DMS153 treated with DMSO at 0.1 percent for 48 hours (cell line): ENCODE results near the gene ARHGAP44.
"Not testable (repeated sequence)": the region's sequence is repeated elsewhere in the genome, so short reads cannot be mapped to it uniquely, and the experiment has no call there.

Source experiments
- DNase-seq: peaks from one replicate; lab custom pipeline; 2025; ENCODE audit not compliant: unreplicated experiment; lab: John Stamatoyannopoulos, UW

ARHGAP44 gene

DNA sequence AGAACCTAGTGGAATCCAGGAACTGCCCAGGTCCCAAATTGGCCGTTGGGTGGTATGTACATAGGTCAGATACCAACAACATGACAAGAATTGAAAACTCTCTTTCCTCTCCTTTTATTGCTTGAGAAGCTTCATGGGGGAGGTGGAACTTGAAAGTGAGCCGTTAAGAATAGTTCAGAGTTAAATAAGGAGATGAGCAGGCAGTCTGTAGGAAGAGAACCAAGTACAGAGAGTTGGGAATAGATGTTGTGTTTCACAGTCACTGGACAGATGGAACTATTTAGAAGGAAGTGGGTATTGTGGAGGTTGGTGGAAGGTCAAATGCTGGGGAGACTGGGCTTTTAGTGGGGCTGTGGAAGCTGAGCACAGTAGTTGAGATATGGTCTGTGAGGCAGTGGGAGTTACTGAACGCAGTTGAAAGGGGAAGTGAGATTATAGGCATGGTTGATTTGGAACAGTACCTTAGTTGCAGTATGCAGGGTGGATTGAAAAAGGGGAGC is 26.4 kb downstream of the ARHGAP44 start:
- no peak for DNase-seq

DNA sequence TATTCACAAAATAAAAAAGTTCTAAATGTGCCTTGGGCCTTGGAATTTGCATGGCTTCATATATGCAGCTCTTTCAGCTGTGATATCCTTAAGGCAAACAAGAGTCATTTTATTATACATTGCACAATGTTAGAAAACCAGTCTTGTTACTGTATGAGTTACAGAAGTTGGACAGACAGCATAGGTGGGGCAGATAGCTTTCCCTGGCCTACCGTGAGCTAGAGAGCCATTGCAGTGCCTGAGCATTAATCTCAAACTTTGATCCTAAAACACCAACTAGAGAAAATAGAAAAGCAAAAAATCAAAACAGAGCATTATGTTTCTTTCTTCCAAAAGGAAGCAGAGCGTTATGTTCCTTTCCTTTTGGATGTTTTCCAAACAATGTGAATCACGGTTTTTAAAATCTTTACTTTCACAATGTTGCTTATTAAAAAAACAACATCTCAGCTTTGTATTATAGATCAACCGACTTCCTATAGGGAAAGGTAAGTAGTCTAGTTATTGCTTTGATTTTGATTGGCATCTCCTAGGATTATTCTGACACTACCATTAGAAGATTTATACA is 32.2 kb downstream of the ARHGAP44 start:
- DNase-seq, result no peak

DNA sequence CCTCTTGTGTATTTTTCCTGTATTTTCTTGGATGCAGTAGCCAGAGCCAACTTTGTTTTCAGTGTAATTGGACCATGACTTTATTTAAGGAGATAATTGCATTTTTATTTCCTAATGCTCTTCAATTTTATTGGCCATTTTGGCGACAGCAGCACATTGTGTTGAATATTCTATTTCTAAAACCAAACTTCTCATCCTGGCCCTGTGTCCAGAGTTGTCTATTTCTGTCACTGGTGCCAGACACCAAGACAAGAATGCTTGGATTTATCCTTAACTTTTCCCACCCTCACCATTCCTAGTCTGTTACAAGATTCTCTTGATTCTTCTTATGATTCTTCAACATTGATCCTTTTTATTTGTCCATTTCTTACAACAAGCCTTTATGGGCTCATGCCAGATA is 37.1 kb downstream of the ARHGAP44 start:
- DNase-seq, result no peak

GRCh38 chr17:12830777-12831247 is 41.5 kb downstream of the ARHGAP44 start:
- no peak for DNase-seq

DNA sequence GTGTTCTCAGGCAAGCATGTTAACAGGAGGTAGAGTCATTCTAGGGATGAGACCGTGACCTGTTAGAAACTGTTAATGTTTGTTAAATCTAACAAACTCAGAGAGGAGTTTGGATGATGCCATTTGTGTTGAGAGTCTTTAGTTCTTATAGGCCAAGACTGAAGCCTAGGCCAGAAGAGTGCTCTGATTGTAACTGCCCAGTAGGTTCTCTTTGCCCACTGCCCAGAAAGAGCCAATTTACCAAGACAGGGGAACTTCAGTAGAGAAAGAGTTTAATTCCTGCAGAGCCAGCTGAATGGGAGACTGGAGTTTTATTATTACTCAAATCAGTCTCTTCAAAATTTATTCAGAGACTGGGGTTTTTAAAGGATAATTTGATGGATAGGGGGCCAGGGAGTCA is 42.5 kb downstream of the ARHGAP44 start:
- DNase-seq, result no peak

DNA sequence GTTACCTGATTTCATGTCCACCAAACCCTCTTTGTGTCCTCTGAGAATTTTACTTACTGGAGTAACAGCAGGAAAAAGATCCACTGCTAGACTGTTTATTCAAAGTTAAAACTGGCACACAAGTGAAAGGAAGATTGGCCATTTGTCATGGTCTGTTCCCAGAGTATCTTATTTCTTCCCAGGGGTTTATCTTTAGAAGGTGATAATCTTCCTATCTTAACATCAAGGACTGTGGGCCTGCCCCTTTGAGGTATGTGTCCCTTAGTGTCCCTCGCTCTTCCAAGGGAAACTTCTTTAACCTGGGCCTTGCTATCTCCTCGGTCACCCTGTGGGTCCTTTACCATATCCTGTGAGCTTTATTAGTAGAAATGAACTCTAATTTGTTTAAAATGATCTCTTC is 49.7 kb downstream of the ARHGAP44 start:
- DNase-seq, result no peak

GRCh38 chr17:12842936-12843335 is 53.6 kb downstream of the ARHGAP44 start:
- no peak for DNase-seq

DNA sequence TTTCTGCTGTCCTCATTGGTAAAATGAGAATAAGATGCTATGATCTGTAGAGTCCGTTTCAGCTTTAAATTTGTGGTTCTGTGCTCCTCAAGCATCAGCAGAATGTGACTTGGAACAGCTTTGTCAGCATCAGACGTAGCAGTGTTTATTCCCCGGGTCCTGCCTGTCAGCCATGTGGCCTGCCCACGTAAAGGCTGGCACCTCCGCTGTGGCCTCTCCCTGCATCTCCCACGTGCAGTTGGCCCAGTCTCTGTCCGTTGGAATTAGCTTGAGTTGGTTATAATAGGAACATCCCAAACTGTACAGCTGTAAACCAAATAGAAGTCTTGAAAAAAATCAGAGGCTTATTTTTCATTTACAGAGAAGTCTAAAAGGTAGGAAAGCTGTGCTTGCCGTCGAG is 61.7 kb downstream of the ARHGAP44 start:
- no peak for DNase-seq

- DNase-seq, result no peak
Measured at GRCh38 chr17:12851901-12852435, 62.7 kb downstream of the ARHGAP44 start.

- DNase-seq, result no peak
Measured at GRCh38 chr17:12853921-12854320, 64.6 kb downstream of the ARHGAP44 start.

- DNase-seq, result no peak
Measured at GRCh38 chr17:12856416-12856815, 67.1 kb downstream of the ARHGAP44 start.

- DNase-seq, result no peak
Measured at GRCh38 chr17:12857592-12857991, 68.3 kb downstream of the ARHGAP44 start.

DNA sequence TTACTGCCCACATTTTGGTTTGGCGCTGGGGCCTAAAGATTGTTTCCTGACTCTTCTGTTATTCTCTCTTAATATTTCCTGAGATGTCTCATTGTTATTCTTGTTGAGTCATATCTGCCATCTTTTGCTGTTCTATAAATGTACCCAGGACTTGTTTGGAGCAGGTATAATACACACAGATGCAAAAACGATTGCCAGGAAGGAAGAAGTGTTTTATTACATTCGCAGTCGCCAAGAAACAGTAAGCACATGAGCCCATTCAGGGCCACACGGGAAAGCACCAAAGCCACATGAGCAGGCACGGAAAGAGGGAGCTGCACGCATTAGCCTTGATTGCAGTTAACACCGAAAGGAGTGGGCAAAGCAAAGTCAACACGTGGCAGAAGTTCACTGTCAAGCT is 70.2 kb downstream of the ARHGAP44 start:
- DNase-seq, result no peak

DNA sequence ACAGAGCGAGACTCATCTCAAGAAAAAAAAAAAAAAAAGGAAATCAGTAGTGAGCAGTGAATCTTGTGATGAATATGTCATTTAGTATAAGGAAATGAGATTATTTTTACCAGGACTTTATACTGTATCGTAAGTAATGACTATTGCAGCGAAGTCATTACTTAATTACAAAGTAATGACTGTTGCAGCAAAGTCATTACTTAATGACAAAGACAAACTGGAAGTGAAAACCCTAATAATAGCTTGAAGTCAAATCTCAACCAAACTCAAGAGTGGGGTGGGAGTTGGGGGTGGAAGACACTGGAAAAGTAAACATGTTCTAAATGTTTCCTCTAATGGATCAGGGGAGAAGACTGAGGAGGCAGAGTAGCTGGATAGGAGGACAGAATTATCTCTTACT is 76.5 kb downstream of the ARHGAP44 start:
- no peak for DNase-seq

GRCh38 chr17:12866244-12866643 is 76.9 kb downstream of the ARHGAP44 start:
- DNase-seq, result no peak

- DNase-seq, result no peak
Measured at GRCh38 chr17:12867726-12868125, 78.4 kb downstream of the ARHGAP44 start.

DNA sequence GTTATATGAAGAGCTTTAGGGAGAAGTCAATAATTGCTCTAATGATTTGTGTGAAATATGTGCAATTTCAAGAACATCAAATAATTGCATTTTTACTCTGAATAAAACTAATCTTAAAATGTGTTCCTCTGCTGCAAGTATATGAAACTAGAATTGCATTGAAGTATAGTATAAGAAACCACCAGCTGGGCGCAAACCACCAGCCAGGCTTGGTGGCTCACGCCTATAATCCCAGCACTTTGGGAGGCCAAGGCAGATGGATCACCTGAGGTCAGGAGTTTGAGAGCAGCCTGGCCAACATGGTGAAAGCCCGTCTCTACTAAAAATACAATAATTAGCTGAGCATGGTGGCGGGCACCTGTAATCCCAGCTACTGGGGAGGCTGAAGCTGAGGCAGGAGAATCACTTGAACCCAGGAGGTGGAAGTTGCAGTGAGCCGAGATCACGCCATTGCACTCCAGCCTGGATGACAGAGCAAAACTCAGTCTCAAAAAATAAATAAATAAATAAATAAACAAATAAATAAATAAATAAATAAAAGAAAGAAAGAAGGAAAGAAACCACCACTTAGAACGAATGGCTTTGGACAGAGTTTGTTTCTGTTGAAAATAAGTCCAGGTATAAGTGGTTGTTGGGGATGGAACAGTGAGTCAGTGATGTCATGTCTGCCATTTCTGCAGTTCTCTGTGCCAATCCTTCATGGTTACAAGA is 84.3 kb downstream of the ARHGAP44 start:
- not testable (repeated sequence) for DNase-seq

- DNase-seq, result no peak
Measured at GRCh38 chr17:12877953-12878669, 88.8 kb downstream of the ARHGAP44 start.

DNA sequence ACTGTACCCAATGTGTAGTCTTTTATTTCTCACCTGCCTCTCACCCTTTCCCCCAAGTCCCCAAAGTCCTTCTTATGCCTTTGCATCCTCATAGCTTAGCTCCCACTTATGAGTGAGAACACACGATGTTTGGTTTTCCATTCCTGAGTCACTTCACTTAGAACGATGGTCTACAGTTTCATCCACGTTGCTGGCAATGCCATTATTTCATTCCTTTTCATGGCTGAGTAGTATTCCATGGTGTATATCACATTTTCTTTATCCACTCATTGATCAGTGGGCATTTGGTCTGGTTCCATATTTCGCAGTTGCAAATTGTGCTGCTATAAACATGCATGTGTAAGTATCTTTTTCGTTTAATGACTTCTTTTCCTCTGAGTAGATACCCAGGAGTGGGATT is 89.8 kb downstream of the ARHGAP44 start:
- not testable (repeated sequence) for DNase-seq

DNA sequence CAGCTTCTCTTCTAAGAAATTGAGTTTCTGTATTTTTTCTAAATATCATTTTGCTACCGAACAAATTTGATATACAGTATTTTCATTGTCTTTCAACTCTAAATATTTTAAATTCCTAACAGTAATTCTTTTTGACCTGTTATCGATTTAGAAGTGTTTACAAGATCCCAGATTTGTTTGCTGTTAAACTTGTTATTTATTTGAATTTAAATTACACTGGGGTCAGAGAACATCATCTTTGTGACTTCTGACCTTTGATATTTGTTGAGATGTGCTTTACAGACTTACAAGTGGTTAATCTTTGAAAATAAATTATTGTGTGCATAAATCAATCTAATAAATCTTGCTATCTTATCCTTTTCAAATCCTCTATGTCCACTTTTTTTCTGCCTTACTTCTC is 94.2 kb downstream of the ARHGAP44 start:
- DNase-seq, result no peak

DNA sequence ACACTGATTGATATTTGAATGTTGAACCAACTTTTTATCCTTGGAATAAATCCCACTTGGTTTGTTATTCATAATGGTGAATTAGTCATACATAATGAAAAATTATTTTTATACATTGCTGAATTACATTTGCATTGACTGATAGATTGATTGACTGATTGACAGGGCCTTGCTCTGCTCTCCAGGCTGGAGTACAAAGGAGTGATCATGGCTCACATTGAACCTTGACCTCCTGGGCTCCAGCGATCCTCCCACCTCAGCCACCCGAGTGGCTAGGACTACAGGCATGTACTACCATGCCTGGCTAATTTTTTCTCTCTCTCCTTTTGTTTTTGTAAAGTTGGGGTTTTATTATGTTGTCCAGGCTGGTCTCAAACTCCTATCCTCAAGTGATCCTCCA is 97.8 kb downstream of the ARHGAP44 start:
- no peak for DNase-seq
